HG03175 (cell line): Measurements from ENCODE around the gene RIMBP2.
A peak's percentile ranks its signal among the peaks of the same experiment; 100 is the strongest.
"Not testable (repeated sequence)": the region's sequence is repeated elsewhere in the genome, so short reads cannot be mapped to it uniquely, and the experiment has no call there.

Source experiments
- ATAC-seq: cut with Tn5 transposase; IDR thresholded peaks from one replicate; pipeline ENCODE4 v1.9.1; 2021; ENCODE audit warnings: mild to moderate bottlenecking, moderate library complexity; ENCODE audit not compliant: unreplicated experiment

RIMBP2 gene

GRCh38 chr12:130715998-130716968, at the start of gene RIMBP2:
RIMBP2 (minus strand) TSS chr12:130716299; CDS start chr12:130479013, 237,286 bp downstream.
- no peak for ATAC-seq

GRCh38 chr12:130765186-130765659, 49.1 kb upstream of the RIMBP2 start:
- ATAC-seq: no peak

GRCh38 chr12:130764475-130765185, 48.5 kb upstream of the RIMBP2 start:
- no peak for ATAC-seq

GRCh38 chr12:130764073-130764472, 48.0 kb upstream of the RIMBP2 start:
- ATAC-seq: no peak

GRCh38 chr12:130762319-130762675, 46.2 kb upstream of the RIMBP2 start:
- no peak for ATAC-seq

GRCh38 chr12:130761537-130762318, 45.6 kb upstream of the RIMBP2 start:
- ATAC-seq: no peak

GRCh38 chr12:130754234-130754901, 38.3 kb upstream of the RIMBP2 start:
- ATAC-seq: no peak

GRCh38 chr12:130752692-130753230, 36.7 kb upstream of the RIMBP2 start:
- no peak for ATAC-seq

- ATAC-seq: not testable (repeated sequence)
Measured at GRCh38 chr12:130752037-130752436, 35.9 kb upstream of the RIMBP2 start.

- no peak for ATAC-seq
Measured at GRCh38 chr12:130748786-130749185, 32.7 kb upstream of the RIMBP2 start.

- peak; percentile 91 for ATAC-seq
Measured at GRCh38 chr12:130747867-130748740, 32.0 kb upstream of the RIMBP2 start.

- no peak for ATAC-seq
Measured at GRCh38 chr12:130746546-130746945, 30.4 kb upstream of the RIMBP2 start.

GRCh38 chr12:130745921-130746320, 29.8 kb upstream of the RIMBP2 start:
- no peak for ATAC-seq

GRCh38 chr12:130744274-130744673, 28.2 kb upstream of the RIMBP2 start:
- no peak for ATAC-seq

GRCh38 chr12:130743606-130744005, 27.5 kb upstream of the RIMBP2 start:
- ATAC-seq: no peak

- ATAC-seq: no peak
Measured at GRCh38 chr12:130743176-130743575, 27.1 kb upstream of the RIMBP2 start.

GRCh38 chr12:130742716-130743115, 26.6 kb upstream of the RIMBP2 start:
- ATAC-seq: no peak

GRCh38 chr12:130742112-130742511, 26.0 kb upstream of the RIMBP2 start:
- ATAC-seq: no peak

- ATAC-seq: no peak
Measured at GRCh38 chr12:130739571-130739970, 23.5 kb upstream of the RIMBP2 start.
